KMS-11 (cell line): ENCODE results near the gene RC3H1.

Experiments used
- H2AFZ ChIP-seq: fragments of 200-600 bp; sonication (generic); 2 replicates; pipeline ENCODE4 v1.6.1; 2016; ENCODE audit warnings: antibody characterized with exemption, mixed run types, low read depth
- H3K27ac ChIP-seq: fragments of 200-600 bp; sonication (generic); 2 replicates; pipeline ENCODE4 v1.6.1; 2016; ENCODE audit warnings: mild to moderate bottlenecking, mixed run types
- H3K27me3 ChIP-seq: fragments of 200-600 bp; sonication (generic); 2 replicates; pipeline ENCODE4 v1.6.1; 2017; ENCODE audit warnings: mild to moderate bottlenecking, low read depth, mixed run types, moderate library complexity; ENCODE audit not compliant: insufficient read depth
- H3K36me3 ChIP-seq: fragments of 200-600 bp; sonication (generic); 2 replicates; pipeline ENCODE4 v1.6.1; 2017; ENCODE audit warnings: mild to moderate bottlenecking, mixed run types; ENCODE audit not compliant: insufficient read depth
- H3K4me1 ChIP-seq: fragments of 200-600 bp; sonication (generic); 2 replicates; pipeline ENCODE4 v1.6.1; 2016; ENCODE audit warnings: mild to moderate bottlenecking, low read depth, mixed run types; ENCODE audit not compliant: poor library complexity, severe bottlenecking
- H3K4me2 ChIP-seq: fragments of 200-600 bp; sonication (generic); 2 replicates; pipeline ENCODE4 v1.7.0; 2016; ENCODE audit warnings: mild to moderate bottlenecking, mixed run types
- H3K4me3 ChIP-seq: fragments of 200-600 bp; sonication (generic); IDR thresholded peaks from 2 replicates; pipeline ENCODE4 v1.6.1; 2017; ENCODE audit warnings: low read depth, low read length, mixed read lengths; ENCODE audit not compliant: insufficient read depth
- H3K79me2 ChIP-seq: fragments of 200-600 bp; sonication (generic); 2 replicates; pipeline ENCODE4 v1.6.1; 2016; ENCODE audit warnings: low read depth, mixed run types; ENCODE audit not compliant: insufficient read depth
- H3K9ac ChIP-seq: fragments of 200-600 bp; sonication (generic); 2 replicates; pipeline ENCODE4 v1.6.1; 2016; ENCODE audit warnings: mild to moderate bottlenecking, mixed run types
- H4K20me1 ChIP-seq: fragments of 200-600 bp; sonication (generic); 2 replicates; pipeline ENCODE4 v1.6.1; 2016; ENCODE audit warnings: mild to moderate bottlenecking, mixed run types; ENCODE audit not compliant: insufficient read depth
- TF ChIP-seq, protein P1 (sequence below): fragments of 200-600 bp; sonication (generic); conservative IDR thresholded peaks from 2 replicates; pipeline ENCODE4 v1.6.1; 2017; ENCODE audit warnings: low read depth, mild to moderate bottlenecking, antibody characterized with exemption, low read length, moderate library complexity, mixed read lengths

The RC3H1 gene

DNA sequence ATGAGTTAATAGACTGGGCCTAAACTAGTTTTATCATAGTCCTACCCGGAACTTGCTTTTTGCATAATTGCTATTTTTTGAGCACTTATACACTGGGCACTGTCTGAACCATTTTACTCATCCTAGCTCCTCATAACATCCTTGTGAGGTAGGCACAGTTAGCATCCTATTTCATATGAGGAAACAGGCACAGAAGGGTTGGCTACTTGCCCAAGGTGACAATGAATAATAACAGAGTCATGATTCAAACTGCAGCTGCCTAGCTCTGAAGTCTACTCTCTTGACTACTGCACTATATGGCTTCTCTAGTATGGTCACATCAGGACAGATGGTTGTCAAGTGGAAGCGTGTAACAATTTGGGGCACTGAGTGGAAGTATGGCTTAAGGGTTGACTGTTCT lies 18.2 kb upstream of the RC3H1 start:
- Histone ChIP-seq H3K9ac (no peak overlapping the region), H3K27me3 (no peaks in the 10 kb centered on the region), H3K79me2 (no peaks in the 10 kb centered on the region), H3K36me3 (no peaks in the 10 kb centered on the region), H3K27ac (no peak overlapping the region), H3K4me3 (no peak overlapping the region), H3K4me1 (peaks cover 10% of the 10 kb centered on the region), H3K4me2 (no peak overlapping the region), H2AFZ (no peak overlapping the region), H4K20me1 (no peaks in the 10 kb centered on the region)
- TF ChIP-seq, protein P1, sequence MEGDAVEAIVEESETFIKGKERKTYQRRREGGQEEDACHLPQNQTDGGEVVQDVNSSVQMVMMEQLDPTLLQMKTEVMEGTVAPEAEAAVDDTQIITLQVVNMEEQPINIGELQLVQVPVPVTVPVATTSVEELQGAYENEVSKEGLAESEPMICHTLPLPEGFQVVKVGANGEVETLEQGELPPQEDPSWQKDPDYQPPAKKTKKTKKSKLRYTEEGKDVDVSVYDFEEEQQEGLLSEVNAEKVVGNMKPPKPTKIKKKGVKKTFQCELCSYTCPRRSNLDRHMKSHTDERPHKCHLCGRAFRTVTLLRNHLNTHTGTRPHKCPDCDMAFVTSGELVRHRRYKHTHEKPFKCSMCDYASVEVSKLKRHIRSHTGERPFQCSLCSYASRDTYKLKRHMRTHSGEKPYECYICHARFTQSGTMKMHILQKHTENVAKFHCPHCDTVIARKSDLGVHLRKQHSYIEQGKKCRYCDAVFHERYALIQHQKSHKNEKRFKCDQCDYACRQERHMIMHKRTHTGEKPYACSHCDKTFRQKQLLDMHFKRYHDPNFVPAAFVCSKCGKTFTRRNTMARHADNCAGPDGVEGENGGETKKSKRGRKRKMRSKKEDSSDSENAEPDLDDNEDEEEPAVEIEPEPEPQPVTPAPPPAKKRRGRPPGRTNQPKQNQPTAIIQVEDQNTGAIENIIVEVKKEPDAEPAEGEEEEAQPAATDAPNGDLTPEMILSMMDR = no peak

DNA sequence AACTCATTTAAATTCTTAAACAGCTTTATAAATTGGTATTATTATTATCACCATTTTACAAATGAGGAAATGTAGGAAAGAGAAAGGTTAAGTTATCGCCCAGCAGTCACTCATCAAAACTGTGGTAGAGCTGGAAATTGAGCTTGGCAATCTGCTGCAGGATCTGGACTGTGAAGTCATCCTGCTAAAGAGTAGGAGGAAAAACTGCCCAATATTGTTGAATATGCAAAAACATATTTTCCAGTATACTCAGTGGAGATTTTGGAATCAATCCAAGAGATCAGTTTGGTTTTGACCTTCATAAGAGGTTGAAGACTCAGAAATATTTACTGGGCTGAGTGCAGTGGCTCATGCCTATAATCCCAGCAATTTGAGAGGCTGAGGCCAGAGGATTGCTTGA lies 16.9 kb upstream of the RC3H1 start:
- Histone ChIP-seq H4K20me1 (no peaks in the 10 kb centered on the region), H3K4me2 (no peak overlapping the region), H3K4me3 (no peak overlapping the region), H3K79me2 (no peaks in the 10 kb centered on the region), H3K9ac (no peak overlapping the region), H3K27ac (no peak overlapping the region), H3K4me1 (no peaks in the 10 kb centered on the region), H3K27me3 (no peaks in the 10 kb centered on the region), H2AFZ (no peak overlapping the region), H3K36me3 (no peaks in the 10 kb centered on the region)
- TF ChIP-seq, protein P1 = no peak

DNA sequence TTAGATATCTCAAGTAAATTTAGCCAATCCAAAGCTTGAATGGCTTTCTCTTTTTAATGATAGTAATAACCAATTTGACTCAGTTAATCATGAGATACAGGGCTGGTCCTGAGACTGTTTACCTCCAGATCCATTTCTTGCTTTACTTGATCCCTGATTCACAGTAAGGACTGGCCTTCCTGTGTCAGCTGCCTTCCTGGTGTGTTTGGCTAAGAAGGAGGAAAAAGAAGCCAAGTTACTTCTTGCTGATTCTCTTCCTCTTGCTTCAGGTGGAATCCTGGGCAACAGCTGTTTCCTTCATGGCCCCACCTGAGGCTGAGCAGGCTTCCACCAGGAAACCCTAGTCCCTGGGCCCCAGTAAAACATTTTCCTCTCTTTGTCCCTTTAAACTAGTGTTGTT lies 14.6 kb upstream of the RC3H1 start:
- Histone ChIP-seq H3K27ac (no peak overlapping the region), H2AFZ (no peak overlapping the region), H3K9ac (no peak overlapping the region), H4K20me1 (no peaks in the 10 kb centered on the region), H3K27me3 (no peaks in the 10 kb centered on the region), H3K4me2 (no peak overlapping the region), H3K79me2 (no peaks in the 10 kb centered on the region), H3K4me1 (no peaks in the 10 kb centered on the region), H3K4me3 (no peak overlapping the region), H3K36me3 (no peaks in the 10 kb centered on the region)
- TF ChIP-seq, protein P1 = no peak

DNA sequence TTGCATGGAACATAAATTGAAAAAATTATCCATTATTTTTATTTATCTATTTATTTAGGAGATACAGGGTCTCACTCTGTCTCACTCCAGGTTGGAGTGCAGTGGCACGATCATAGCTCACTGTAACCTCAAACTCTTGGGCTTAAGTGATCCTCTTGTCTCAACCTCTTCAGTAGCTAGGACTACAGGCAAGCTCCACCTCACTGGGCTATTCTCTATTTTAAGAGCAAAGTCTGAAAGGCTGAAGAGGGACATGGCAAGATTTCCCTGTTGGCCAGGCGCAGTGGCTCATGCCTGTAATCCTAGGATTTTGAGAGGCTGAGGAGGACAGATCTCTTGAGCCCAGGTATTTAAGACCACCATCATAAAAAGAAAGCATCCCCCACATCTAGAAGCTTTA lies 14.0 kb upstream of the RC3H1 start:
- Histone ChIP-seq H3K36me3 (no peaks in the 10 kb centered on the region), H3K79me2 (no peaks in the 10 kb centered on the region), H3K27me3 (no peaks in the 10 kb centered on the region), H3K27ac (no peak overlapping the region), H3K4me3 (no peak overlapping the region), H3K4me2 (no peak overlapping the region), H4K20me1 (no peaks in the 10 kb centered on the region), H2AFZ (no peak overlapping the region), H3K9ac (no peak overlapping the region), H3K4me1 (no peaks in the 10 kb centered on the region)
- TF ChIP-seq, protein P1 = no peak
